HG03175 (cell line): ENCODE data around the gene COG5.
"Not testable (repeated sequence)": the region's sequence is repeated elsewhere in the genome, so short reads cannot be mapped to it uniquely, and the experiment has no call there.

Experiments
- ATAC-seq: cut with Tn5 transposase; IDR thresholded peaks from one replicate; pipeline ENCODE4 v1.9.1; 2021; ENCODE audit warnings: mild to moderate bottlenecking, moderate library complexity; ENCODE audit not compliant: unreplicated experiment

COG5 gene

DNA sequence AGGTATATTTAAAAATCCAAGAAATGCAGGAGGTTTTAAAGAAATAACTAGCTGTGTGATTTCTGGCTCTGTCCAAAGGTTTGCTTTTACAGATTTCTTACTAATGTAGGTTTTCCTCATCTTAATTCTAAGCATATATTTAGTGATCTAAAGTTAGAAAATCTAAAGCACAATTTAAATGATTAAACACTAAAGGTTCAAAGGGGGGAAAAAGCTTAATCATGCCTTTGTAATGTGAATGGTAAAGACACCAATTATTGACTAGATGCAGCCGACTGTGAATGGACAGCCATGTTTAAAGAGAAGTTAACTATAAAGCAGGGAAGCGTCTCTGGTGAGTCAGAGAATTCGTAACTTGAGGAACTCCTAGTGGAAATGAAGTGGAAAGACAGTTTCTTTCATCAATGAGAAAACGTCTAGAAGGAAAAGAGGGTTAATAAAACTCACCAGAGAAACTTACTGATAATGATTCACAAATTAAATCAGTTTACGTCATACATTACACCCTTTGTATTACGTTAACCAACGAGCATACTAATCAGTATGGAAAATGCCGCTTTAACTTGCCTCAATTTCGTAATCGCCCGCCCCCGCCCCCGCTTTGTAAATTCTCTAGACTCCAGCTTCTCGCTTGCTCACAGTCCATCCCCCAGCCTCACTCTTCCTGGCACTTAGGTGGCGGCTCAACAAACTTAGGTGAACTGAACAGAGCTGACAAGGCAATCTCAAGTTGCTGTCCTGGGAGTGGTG is 396.1 kb downstream of the COG5 start:
- ATAC-seq: no peak

DNA sequence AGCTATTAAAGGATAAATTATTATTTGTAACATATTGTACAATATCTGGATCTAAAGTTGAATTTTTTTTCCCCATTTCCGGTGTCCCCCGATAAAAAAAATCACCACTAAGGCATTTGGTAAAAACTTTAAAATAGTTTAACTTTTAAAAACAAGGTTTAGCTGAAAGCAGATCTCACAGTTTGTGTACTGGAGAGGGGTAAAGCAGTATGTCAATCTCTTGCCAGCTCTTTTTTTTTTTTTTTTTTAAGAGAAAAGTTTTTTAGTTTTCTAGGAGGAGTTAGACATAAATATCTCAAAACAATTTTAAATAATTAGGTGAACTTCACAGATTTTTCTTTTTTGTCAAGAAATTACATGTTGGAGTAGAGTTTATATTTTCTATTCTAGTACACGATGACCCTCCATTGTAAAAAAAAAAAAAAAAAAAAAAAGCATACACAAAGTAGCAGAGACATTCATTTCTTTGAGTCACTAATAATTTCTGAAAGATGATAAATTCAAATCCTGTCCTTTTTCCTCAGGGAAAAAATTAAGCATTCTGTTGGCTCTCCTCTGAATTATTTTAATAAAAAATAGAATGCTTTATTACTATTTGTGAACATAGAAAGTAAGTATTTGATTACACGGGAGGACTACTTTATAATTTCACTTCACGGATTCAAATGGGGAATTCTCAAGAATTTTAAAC is 396.8 kb downstream of the COG5 start:
- ATAC-seq: no peak

DNA sequence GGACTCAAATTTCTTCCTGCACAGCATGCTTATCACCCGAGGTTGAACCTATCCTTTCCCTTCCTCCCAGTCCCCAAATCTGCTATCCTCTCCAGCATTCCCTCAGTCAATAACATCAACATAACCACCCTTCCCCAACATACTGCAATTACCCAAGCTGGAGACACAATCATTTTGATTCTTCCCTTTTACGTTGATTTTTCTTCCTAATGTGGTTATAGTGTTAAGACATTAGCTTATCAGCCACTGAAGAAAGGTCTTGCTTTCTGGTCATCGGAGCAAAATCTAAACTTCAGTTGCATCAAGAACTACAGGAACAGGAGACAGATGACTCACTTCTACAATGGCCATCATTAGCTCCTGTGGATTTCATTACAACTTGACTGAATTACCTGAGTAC is 398.4 kb downstream of the COG5 start:
- no peak for ATAC-seq

DNA sequence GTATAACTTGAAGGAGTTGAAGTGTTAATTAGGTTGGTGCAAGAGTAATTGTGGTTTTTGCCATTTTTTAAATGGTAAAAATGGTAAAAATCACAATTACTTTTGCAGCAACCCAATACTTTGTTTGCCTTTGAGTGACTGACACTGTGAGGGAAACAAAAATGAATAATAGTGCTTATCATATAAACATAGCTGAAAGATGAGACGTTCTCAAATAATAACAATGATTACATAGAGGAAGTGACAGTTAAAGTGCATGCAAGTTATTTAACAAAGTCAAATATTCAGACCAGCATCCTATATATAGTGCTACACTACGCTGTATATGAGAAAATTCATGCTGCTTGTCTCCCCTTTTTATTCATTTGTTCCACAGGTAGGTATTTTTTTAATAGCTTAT is 399.6 kb downstream of the COG5 start:
- no peak for ATAC-seq

DNA sequence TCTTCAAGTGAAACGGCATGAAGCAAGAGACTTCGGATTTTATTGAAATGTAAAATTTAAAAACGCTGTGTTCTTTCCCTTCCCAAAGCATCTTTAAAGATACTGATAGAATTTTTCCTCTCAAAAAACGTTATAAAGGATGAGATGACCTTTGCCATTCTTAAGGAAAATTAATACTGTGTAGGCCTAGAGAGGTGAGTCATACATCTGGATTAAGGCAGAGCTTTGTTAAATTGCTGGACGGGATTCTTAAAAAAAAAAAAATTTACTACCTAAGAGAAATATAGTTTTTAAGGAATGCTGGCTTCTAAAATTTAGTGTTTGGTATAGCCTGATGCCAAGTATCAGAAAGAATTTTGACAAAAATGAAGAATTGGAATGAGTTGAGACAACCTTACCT is 401.2 kb downstream of the COG5 start:
- no peak for ATAC-seq

DNA sequence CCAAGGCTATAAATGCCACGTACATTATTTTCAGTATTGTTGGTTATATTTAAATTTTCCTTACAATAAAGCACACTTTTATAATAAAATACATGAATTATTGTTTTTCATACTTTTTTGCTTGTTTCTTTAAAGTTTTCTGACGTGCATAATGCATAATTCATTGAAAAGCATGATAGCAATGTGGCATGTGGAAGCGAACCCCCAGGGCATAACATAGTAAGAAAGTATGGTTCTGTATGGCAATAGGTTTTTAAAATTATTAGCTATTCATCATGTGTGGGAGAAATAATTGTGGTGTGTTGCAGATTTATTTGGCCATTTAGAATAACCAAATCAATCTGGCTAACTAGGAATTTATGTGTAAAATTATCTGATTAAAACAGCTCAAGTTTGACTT is 402.3 kb downstream of the COG5 start:
- ATAC-seq: no peak

DNA sequence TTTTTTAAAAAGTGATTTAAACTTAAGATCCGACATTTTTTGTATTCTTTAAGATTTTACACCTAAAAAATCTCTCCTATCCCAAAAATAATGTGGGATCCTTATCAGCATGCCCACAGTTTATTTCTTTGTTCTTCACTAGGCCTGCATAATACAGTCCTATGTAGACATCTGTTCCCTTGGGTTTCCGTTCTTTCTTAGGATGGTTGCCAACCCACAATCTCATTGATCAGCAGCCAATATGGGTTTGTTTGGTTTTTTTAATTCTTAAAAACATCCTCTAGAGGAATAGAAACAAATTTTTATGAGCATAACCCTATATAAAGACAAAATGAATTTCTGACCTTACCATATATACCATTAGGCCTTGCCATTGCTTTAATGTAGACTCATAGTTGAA is 403.3 kb downstream of the COG5 start:
- ATAC-seq: no peak

DNA sequence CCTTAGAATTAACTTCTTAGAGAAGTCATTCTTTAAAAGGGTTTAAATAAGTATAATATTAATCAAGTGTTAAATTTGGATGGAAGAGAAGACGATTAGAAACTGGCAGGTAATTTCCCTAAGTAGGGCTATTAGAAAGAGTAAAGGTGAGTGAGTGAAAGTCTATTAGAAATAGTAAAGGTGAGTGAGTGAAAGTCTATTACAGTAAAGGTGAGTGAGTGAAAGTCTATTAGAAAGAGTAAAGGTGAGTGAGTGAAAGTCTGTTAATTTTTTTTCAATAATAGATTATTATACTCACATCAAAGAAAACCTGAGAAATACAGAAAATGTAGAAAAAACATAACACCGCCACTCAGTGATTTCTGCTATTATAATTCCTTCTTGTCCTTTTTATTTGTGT is 405.7 kb downstream of the COG5 start:
- ATAC-seq: no peak

DNA sequence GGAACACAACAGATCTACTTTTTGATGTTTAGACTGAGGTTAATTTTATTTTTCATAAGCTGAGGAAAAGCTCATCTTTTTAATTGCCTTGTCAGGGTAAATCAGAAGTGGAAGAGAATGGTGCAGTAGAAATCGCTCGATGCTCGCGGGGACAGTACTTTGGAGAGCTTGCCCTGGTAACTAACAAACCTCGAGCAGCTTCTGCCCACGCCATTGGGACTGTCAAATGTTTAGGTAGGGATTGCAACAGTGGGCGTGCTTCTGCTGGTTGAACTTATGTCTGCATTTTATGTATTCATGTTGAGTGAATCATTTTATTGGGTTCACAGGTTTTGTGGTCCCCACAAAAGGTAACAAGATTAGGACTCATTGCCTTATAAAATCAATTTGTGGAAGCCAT is 406.6 kb downstream of the COG5 start:
- ATAC-seq: no peak

DNA sequence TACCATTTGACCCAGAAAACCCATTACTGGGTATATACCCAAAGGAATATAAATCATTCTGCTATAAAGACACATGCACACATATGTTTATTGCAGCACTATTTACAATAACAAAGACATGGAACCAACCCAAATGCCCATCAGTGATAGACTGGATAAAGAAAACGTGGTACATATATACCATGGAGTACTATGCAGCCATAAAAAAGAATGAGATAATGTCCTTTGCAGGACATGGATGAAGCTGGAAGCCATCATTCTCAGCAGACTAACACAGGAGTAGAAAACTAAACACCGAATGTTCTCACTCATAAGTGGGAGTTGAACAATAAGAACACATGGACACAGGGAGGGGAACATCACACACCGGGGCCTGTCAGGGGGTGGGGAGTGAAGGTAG is 408.0 kb downstream of the COG5 start:
- not testable (repeated sequence) for ATAC-seq

DNA sequence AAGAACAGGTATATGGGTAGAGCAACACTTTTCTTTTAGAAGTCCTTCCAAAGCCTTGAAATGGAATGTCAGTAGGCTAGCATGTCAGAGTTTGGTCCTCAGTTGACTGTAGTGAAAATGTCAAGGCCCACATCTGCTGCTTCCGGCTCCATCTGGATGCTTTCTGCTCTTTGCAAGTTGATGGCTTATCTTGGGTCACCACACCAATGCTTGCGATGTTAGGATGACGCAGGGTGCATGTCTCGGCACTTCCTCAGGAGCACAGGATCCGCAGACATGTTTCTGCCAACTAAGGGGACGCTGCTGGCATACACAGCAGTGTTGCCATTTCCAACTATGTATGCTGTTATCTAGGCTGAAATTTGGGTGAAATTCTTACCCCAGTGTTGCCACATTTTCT is 408.9 kb downstream of the COG5 start:
- ATAC-seq: no peak

DNA sequence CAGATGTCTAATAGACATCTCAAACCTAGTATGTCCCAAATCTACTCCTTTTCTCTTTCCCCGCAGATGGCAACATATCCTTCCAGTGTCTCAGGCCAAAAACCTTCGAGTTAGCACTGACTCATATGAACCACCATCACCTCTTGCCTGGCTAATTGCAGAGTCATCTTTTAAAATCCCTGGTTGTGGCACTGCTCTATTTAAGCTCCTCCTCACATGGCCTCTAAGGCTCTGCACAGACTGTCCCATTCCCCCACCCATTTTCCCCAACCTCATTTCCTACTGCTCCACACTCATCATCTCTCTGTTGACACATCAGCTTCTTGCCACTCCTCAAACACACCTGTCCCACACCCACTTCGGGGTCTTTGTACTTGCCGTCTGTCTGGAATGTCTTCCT is 411.7 kb downstream of the COG5 start:
- ATAC-seq: no peak
